Kidney tubule cell (primary cell): ENCODE measurements around the gene ZNF700.
"Not testable (repeated sequence)": the region's sequence is repeated elsewhere in the genome, so short reads cannot be mapped to it uniquely, and the experiment has no call there.

Experiments used
- DNase-seq: peaks from one replicate; pipeline ENCODE4 v3.0.0-alpha.2; 2018; ENCODE audit warnings: low spot score

ZNF700 gene

GRCh38 chr19:11924886-11925650 lies at the start of gene ZNF700:
Gene ZNF700 (plus strand): TSS chr19:11925107. CDS start chr19:11925211, 104 bp downstream.
- DNase-seq: peak; percentile 92

- DNase-seq: not testable (repeated sequence)
Observed at GRCh38 chr19:11879687-11880266, 45.1 kb upstream of the ZNF700 start.

DNA sequence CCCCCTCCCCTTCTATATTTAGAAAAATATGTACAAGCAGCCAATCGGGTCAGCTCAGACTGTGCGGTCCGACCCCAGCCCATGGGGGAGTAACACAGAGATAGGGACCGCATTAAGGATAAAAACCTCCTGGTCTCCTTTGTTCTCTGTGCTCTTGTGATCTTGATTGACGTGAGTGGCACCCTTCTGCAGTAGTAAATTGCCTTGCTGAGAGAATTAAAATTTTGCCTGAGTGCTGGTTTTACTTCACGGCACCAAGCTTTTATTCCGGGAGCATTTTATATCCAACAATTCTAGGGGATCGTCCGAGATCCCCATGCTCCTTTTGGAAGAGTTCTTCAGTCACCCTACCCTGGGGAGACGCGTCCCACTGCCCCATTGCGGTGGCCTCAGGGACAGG lies 44.3 kb upstream of the ZNF700 start:
- no peak for DNase-seq

- peak; percentile 59 for DNase-seq
Observed at GRCh38 chr19:11881151-11881800, 43.6 kb upstream of the ZNF700 start.

DNA sequence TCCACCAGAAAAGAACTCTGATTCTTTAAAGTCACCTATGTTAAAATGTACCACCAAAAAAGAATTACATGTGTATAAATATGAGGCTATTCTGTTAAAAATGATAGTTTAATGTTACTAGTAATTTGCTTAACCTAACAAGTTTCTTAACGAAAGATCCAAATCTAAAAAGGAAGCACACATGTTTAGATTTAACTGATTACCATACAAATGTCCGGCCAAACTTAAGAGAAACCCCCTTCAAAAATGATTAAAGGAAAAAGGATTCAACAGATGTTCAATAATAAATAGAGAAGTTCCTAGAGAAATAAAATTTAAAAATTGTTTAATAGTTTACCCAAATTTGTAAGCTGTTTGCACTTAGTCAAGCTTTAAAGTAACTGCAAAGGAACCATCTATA lies 42.3 kb upstream of the ZNF700 start:
- no peak for DNase-seq

- no peak for DNase-seq
Observed at GRCh38 chr19:11887234-11887610, 37.7 kb upstream of the ZNF700 start.

GRCh38 chr19:11887611-11888531 lies 37.0 kb upstream of the ZNF700 start, which contains the start of gene ZNF69:
Gene ZNF69 (plus strand): TSS chr19:11887782. CDS start chr19:11887924, 142 bp downstream.
- peak; percentile 93 for DNase-seq

DNA sequence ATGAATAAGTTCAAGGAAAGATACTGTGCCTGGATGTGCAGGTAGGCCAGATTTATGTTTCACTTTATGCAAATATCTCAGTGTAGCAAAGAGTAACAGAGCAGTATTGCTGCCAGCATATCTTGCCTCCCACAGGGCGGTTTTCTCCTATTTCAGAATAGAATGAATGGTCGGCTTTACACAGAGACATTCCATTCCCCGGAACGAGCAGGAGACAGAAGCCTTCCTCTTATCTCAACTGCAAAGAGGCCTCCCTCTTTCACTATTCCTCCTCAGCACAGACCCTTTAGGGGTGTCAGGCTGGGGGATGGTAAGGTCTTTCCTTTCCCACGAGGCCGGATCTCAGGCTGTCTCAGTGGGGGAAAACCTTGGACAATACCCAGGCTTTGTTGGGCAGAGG lies 35.0 kb upstream of the ZNF700 start:
- DNase-seq: not testable (repeated sequence)

- no peak for DNase-seq
Observed at GRCh38 chr19:11890634-11891033, 34.3 kb upstream of the ZNF700 start.

DNA sequence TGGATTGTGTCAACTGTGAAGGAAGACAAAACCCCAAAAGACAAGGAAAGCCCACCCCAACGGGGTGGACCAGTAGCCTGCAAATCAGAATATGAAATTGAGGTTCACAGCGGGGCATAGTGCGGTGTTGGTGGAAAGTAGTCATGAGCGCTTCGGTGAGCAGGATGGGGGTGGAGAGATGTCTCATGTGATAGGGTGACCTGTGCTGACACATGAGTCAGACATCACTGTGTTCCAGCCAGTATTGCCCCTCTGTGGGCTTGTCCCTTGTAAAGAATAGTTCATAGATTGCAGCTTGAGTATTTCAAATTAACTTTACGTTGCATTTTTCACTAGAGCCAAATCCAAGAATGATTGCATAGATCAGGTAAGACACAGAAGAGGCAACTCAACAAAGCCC lies 30.1 kb upstream of the ZNF700 start:
- DNase-seq: no peak

DNA sequence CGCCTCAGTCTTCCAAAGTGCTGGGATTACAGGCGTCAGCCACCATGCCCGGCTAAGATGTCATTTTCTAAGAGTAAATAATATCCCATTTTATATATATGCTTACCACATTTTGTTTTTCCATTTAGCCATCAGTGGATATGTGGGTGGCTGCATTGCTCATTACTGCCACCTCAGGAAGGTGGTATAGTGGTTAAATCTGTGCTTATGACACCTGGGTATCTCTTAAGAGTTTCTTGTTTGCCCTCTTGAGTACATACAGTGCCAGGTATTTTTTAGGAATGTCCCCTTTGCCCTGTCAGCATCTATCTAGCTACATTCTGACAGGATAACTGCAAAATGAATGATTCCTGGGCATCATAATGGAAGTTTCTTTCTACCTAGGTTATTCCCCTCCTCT lies 22.7 kb upstream of the ZNF700 start:
- DNase-seq: no peak

DNA sequence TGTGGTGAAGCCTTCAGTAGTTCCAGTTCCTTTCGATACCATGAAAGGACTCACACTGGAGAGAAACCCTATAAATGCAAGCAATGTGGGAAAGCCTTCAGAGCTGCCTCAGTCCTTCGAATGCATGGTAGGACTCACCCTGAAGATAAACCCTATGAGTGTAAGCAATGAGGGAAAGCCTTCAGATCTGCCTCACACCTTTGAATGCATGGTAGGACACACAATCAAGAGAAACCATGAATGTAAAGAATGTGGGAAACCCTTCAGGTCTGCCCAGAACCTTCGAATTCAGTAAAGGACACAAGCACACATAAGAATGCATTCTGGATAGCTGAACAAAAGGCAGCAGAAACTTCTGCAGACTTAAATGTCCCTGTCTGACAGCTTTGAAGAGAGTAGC lies 19.0 kb upstream of the ZNF700 start:
- no peak for DNase-seq

DNA sequence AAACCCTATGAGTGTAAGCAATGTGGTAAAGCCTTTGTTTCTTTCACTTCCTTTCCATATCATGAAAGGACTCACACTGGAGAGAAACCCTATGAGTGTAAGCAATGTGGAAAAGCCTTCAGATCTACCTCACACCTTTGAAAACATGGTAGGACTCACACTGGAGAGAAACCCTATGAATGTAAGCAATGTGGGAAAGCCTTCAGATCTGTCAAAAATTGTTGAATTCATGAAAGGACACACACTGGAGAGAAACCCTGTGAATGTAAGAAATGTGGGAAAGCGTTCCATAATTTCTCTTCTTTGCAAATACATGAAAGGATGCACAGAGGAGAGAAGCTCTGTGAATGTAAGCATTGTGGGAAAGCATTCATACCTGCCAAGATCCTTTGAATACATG lies 13.0 kb upstream of the ZNF700 start:
- DNase-seq: not testable (repeated sequence)

GRCh38 chr19:11914417-11915051 lies 10.4 kb upstream of the ZNF700 start:
- not testable (repeated sequence) for DNase-seq

GRCh38 chr19:11921852-11922495 lies 2.9 kb upstream of the ZNF700 start:
- no peak for DNase-seq

- peak; percentile 58 for DNase-seq
Observed at GRCh38 chr19:11925651-11926187, 812 bp downstream of the ZNF700 start.

GRCh38 chr19:11927227-11927626 lies 2.3 kb downstream of the ZNF700 start:
- no peak for DNase-seq

GRCh38 chr19:11931051-11931450 lies 6.1 kb downstream of the ZNF700 start:
- DNase-seq: no peak

DNA sequence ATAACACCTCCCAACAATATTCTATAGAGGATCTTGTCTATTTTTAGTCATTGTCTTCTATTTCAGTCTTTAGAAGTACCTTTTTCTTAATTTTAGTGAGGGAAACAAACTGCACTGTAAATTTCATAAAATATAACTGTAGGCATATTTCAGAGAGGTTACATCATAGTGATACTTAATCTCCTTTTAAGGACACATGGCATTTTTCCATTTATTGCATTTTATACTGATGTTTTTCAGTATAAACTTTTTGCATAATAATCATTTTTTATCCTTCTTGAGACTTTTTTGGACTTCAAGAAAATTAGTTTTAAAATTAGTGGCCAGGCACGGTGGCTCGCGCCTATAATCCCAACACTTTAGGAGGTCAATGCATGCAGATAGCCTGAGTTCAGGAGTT lies 6.6 kb downstream of the ZNF700 start:
- DNase-seq: no peak

DNA sequence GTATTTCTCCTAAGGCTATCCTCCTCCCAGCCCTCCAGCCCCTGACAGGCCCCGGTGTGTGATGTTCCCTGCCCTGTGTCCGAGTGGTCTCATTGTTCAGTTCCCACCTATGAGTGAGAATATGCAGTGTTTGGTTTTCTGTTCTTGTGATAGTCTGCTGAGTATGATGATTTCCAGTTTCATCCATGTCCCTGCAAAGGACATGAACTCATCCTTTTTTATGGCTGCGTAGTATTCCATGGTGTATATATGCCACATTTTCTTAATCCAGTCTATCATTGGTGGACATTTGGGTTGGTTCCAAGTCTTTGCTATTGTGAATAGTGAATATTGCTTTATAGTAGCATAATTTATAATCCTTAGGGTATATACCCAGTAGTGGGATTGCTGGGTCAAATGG lies 10.9 kb downstream of the ZNF700 start:
- DNase-seq: not testable (repeated sequence)

DNA sequence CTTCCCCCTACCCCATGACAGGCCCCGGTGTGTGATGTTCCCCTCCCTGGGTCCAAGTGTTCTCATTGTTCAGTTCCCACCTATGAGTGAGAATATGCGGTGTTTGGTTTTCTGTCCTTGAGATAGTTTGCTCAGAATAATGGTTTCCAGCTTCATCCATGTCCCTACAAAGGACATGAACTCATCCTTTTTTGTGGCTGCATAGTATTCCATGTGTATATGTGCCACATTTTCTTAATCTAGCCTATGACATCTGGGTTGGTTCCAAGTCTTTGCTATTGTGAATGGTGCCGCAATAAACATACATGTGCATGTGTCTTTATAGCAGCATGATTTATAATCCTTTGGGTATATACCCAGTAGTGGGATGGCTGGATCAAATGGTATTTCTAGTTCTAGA lies 13.5 kb downstream of the ZNF700 start:
- DNase-seq: not testable (repeated sequence)
